ENCODE data around the gene EMC6. TPM values are rescaled to one million over a fixed set of nuclear protein-coding genes. Genes with fewer than 3 reads are reported as not detected.

EMC6 gene
- total RNA-seq, 4 donors from 2014 or later: 3.0 to 24.4 (median 13.2) TPM

- in situ Hi-C loops (cut with MboI; ENCODE audit: low pct_ligation_motif_present in 1 of 4, low pct_unique_long_range_greater_than_20kb in 1 of 4, low sequenced_read_pairs in 3 of 4) (no loop called here), intact Hi-C loops (cut with DNase I; ENCODE audit: low total_unique reads) (no loop called here)
- Histone ChIP-seq H3K4me1 (peaks cover 16 to 32% (median 25%) of the 10 kb centered on the region in 4 donors), H3K27ac (peak overlapping the region; percentile 93 to 99 (median 98)), H3K9me3 (no peaks in the 10 kb centered on the region), H3K4me3 (peak overlapping the region; percentile 80 to 98 (median 84)), H3K36me3 (peaks cover 0 to 17% (median 7%) of the 10 kb centered on the region in 4 donors), H3K27me3 (no peaks in the 10 kb centered on the region)
- DNase-seq: peak; percentile 90
- 11 to 15% methylated on average over 5 to 23 of the region's 39 CpGs for WGBS, 2 donors (ENCODE audit: low coverage in 1 of 2)
- peak in 2 of 5 experiments; percentile 10 to 11 for TF ChIP-seq CTCF (IDR thresholded peaks at IDR 0.05)
- peak; percentile 44 to 79 (median 75) for TF ChIP-seq POLR2AphosphoS5 (IDR thresholded peaks at IDR 0.05)
- TF ChIP-seq EP300 (IDR thresholded peaks at IDR 0.05; ENCODE audit: low read depth): no peak
- peak; percentile 78 for TF ChIP-seq POLR2A (IDR thresholded peaks at IDR 0.05)
These were observed 990 bp upstream of the EMC6 start for GRCh38 chr17:3667366-3668278.

DNA sequence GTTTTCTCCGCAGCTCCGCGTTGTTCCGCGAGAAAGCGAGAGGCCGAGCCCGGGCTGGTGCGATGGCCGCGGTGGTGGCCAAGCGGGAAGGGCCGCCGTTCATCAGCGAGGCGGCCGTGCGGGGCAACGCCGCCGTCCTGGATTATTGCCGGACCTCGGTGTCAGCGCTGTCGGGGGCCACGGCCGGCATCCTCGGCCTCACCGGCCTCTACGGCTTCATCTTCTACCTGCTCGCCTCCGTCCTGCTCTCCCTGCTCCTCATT is 404 bp downstream of the EMC6 start:
- peak overlapping the region; percentile 68 to 98 (median 84) for H3K4me3 ChIP-seq
- TF ChIP-seq EP300 (IDR thresholded peaks at IDR 0.05; ENCODE audit: low read depth) (no peak), POLR2AphosphoS5 (IDR thresholded peaks at IDR 0.05) (no peak)
- H3K27me3 ChIP-seq: no peaks in the 10 kb centered on the region
- intact Hi-C loops (cut with DNase I; ENCODE audit: low total_unique reads): no loop called here
- in situ Hi-C loops (cut with MboI; ENCODE audit: low pct_ligation_motif_present in 1 of 4, low pct_unique_long_range_greater_than_20kb in 1 of 4, low sequenced_read_pairs in 3 of 4): no loop called here
- H3K9me3 ChIP-seq: no peaks in the 10 kb centered on the region
- peak overlapping the region; percentile 93 to 99 (median 98) for H3K27ac ChIP-seq
- peaks cover 0 to 13% (median 4%) of the 10 kb centered on the region in 4 donors for H3K36me3 ChIP-seq
- WGBS, 2 donors (ENCODE audit: low coverage in 1 of 2): 0% methylated on average over 31 of the region's 32 CpGs; no CpG with 5 or more reads in 1 of the 2 donors
- peaks cover 16 to 32% (median 25%) of the 10 kb centered on the region in 4 donors for H3K4me1 ChIP-seq
- DNase-seq: no peak

DNA sequence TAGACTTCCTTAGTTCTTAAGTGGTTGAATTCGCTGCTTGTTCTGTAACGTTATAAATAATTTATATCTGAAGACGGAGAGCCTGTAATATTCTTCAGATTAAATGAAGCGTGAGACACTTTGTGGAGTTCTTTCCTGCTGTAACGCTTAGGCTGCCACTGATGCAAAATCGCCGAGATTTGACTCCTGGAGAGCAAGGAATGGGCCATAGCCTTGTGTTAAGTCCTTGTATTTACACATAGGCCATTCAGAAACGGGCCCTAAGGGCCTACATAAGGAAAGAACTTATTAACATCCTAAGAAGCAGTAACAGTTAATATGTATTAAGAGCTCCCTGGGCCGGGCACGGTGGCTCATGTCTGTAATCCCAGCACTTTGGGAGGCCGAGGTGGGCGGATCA is 936 bp downstream of the EMC6 start:
- H3K9me3 ChIP-seq: no peaks in the 10 kb centered on the region
- peaks cover 16 to 32% (median 25%) of the 10 kb centered on the region in 4 donors for H3K4me1 ChIP-seq
- peak overlapping the region in 3 of 4 donors; percentile 84 to 98 (median 85) for H3K4me3 ChIP-seq
- WGBS, 2 donors (ENCODE audit: low coverage in 1 of 2): 42% methylated on average over 12 of the region's 12 CpGs; no CpG with 5 or more reads in 1 of the 2 donors
- intact Hi-C loops (cut with DNase I; ENCODE audit: low total_unique reads) (no loop called here), in situ Hi-C loops (cut with MboI; ENCODE audit: low pct_ligation_motif_present in 1 of 4, low pct_unique_long_range_greater_than_20kb in 1 of 4, low sequenced_read_pairs in 3 of 4) (no loop called here)
- peaks cover 0 to 12% (median 1%) of the 10 kb centered on the region in 4 donors for H3K36me3 ChIP-seq
- no peak for TF ChIP-seq CTCF (IDR thresholded peaks at IDR 0.05)
- TF ChIP-seq POLR2AphosphoS5 (IDR thresholded peaks at IDR 0.05): no peak
- TF ChIP-seq POLR2A (IDR thresholded peaks at IDR 0.05): no peak
- no peak for TF ChIP-seq EP300 (IDR thresholded peaks at IDR 0.05; ENCODE audit: low read depth)
- peak overlapping the region; percentile 93 to 99 (median 98) for H3K27ac ChIP-seq
- no peaks in the 10 kb centered on the region for H3K27me3 ChIP-seq
- no peak for DNase-seq

- Histone ChIP-seq H3K9me3 (no peaks in the 10 kb centered on the region), H3K27me3 (no peaks in the 10 kb centered on the region), H3K27ac (no peak overlapping the region), H3K36me3 (peaks cover 0 to 8% (median 0%) of the 10 kb centered on the region in 4 donors), H3K4me1 (peaks cover 9 to 14% (median 12%) of the 10 kb centered on the region in 4 donors), H3K4me3 (no peak overlapping the region)
- intact Hi-C loops (cut with DNase I; ENCODE audit: low total_unique reads) (no loop called here), in situ Hi-C loops (cut with MboI; ENCODE audit: low pct_ligation_motif_present in 1 of 4, low pct_unique_long_range_greater_than_20kb in 1 of 4, low sequenced_read_pairs in 3 of 4) (no loop called here)
- TF ChIP-seq POLR2A (IDR thresholded peaks at IDR 0.05): no peak
- TF ChIP-seq POLR2AphosphoS5 (IDR thresholded peaks at IDR 0.05): no peak
- no peak for TF ChIP-seq CTCF (IDR thresholded peaks at IDR 0.05)
- no peak for TF ChIP-seq EP300 (IDR thresholded peaks at IDR 0.05; ENCODE audit: low read depth)
- 86 to 93% methylated on average over 4 of the region's 4 CpGs for WGBS, 2 donors (ENCODE audit: low coverage in 1 of 2)
- DNase-seq: no peak
These were observed 4.0 kb downstream of the EMC6 start for GRCh38 chr17:3672571-3672970.
